ENCODE results near the gene SLC13A5.

- no peak for TF ChIP-seq ZNF274 (IDR thresholded peaks at IDR 0.05; ENCODE audit: borderline replicate concordance, low read depth, low read length)
- TF ChIP-seq SRSF3 (IDR thresholded peaks at IDR 0.05; ENCODE audit: insufficient read depth, low read length) = no peak
- no peak for TF ChIP-seq CUX1 (CRISPR knock-in tag; IDR thresholded peaks at IDR 0.05)
- no peak for TF ChIP-seq ZKSCAN1 (IDR thresholded peaks at IDR 0.05; ENCODE audit: low read depth, low read length)
- no peak for TF ChIP-seq ZHX1 (conservative IDR thresholded peaks at IDR 0.05; ENCODE audit: low read length)
- TF ChIP-seq ZNF740 (CRISPR knock-in tag; IDR thresholded peaks at IDR 0.05) = no peak
- no peak for TF ChIP-seq ZNF740 (tag; IDR thresholded peaks at IDR 0.05)
- TF ChIP-seq CTCF (IDR thresholded peaks at IDR 0.05 in 2 of 3, conservative IDR thresholded peaks at IDR 0.05 in 1 of 3; ENCODE audit: insufficient read depth in 2 of 3, low read depth in 1 of 3, low read length in 3 of 3) = no peak
- no peak for TF ChIP-seq SP2 (IDR thresholded peaks at IDR 0.05; ENCODE audit: extremely low read depth, low read depth, low read length, poor library complexity, severe bottlenecking)
- no peak for TF ChIP-seq ZNF280B (CRISPR knock-in tag; IDR thresholded peaks at IDR 0.05)
Observed at GRCh38 chr17:6706996-6707395, 6.2 kb downstream of the SLC13A5 start.
